ENCODE data around the gene NDFIP2. TPM values are rescaled to one million over a fixed set of nuclear protein-coding genes. Genes with fewer than 3 reads are reported as not detected.

NDFIP2 gene
- total RNA-seq, 5 donors from 2014 or later (not counting 1 experiment from before 2014, with no cell fraction given) = 3.1 to 6.8 (median 5.0) TPM

DNA sequence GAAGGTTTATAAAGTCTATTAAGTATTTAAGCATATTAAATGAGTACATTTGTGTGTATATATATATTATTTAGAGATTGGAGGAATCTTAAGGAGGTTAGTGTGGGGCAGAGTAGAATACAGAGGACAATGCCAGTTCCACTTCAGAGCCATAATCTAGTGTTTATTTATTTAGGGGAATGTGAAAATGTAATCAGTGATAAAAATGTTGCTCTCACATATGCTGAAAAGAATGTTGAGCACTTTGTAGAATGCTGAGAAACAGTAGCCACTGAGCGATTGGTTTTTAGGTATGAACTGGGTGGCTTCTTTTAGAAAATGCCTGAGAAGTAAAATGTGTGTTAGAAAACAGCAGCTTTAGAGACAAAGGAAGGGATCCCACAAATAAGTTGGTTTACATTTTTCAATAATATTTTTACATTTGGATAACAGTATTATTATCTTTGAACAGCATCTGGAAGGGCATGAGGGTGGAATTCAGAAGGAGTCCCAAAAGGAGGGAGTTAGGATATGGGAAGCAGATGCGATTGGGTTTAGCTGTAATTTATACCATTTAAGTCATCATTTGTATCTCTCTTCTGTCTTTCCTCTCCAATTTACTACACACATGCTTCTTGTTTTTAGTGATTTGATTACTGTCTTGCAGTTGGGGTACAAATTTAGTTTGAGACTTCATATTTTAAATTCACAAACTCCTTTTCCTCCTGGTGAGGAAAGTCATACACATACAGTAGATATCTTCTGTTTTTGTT lies 68.6 kb downstream of the NDFIP2 start:
- H3K4me1 ChIP-seq (ENCODE audit: control insufficient read depth in 1 of 2, extremely low read depth in 1 of 2, insufficient read depth in 2 of 2, low read length in 2 of 2) = no peaks in the 10 kb centered on the region
- WGBS (ENCODE audit: insufficient coverage) = no CpG with 5 or more reads among the region's 2 CpGs
- H3K27ac ChIP-seq (ENCODE audit: low read length) = no peak overlapping the region
- H3K36me3 ChIP-seq (ENCODE audit: control insufficient read depth in 2 of 2, extremely low read depth in 1 of 2, insufficient read depth in 1 of 2, low read length in 1 of 2) = no peaks in the 10 kb centered on the region
- no peak overlapping the region for H3K4me3 Mint-ChIP-seq
- H3K4me1 Mint-ChIP-seq = no peaks in the 10 kb centered on the region
- H3K27me3 Mint-ChIP-seq = no peaks in the 10 kb centered on the region
- no peak for DNase-seq
- H3K4me3 ChIP-seq (ENCODE audit: control insufficient read depth in 1 of 2, extremely low read depth in 1 of 2, low read length in 1 of 2) = no peak overlapping the region
- ATAC-seq (replicated peaks in 1 of 4) = no peak
- no peaks in the 10 kb centered on the region for H3K27me3 ChIP-seq (replicated peaks in 1 of 2; ENCODE audit: control insufficient read depth in 2 of 2, extremely low read depth in 1 of 2, insufficient read depth in 2 of 2, low read length in 1 of 2)
- H3K36me3 Mint-ChIP-seq = peaks cover 3% of the 10 kb centered on the region
- H3K9me3 Mint-ChIP-seq = no peaks in the 10 kb centered on the region
- H3K9me3 ChIP-seq = no peaks in the 10 kb centered on the region
- ChIA-PET POLR2A (no interaction called here), CTCF (interaction anchor here (0.6 to 1.2 kb wide), 3 partner anchors 13 to 125 kb away, joined by 3 to 4 read pairs (median 3); no protein-coding TSS in a partner anchor)
- H3K27ac Mint-ChIP-seq = no peak overlapping the region

DNA sequence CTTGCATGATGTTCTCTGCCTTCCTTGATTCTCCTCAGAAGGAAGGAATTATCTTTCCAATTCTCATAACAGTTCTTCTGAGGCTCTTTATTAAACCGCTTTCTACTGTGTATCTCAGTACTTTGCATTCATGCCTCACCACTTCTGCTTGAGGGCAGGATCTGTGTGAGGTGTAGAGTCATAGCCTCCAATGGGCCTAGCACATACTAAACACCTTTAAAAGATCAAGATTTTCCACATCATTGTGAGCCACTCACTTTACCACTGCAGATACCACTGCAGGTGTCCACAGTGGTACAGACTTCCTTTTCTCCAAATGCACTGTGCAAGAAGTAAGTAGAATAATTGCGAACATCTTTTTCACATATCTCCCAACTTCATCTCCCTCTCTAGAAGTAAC lies 76.7 kb downstream of the NDFIP2 start:
- DNase-seq (no peak), ATAC-seq (replicated peaks in 1 of 4) (no peak)
- Histone ChIP-seq H3K4me1 (ENCODE audit: control insufficient read depth in 1 of 2, extremely low read depth in 1 of 2, insufficient read depth in 2 of 2, low read length in 2 of 2) (no peaks in the 10 kb centered on the region), H3K36me3 (ENCODE audit: control insufficient read depth in 2 of 2, extremely low read depth in 1 of 2, insufficient read depth in 1 of 2, low read length in 1 of 2) (no peaks in the 10 kb centered on the region), H3K9me3 (no peaks in the 10 kb centered on the region), H3K4me3 (ENCODE audit: control insufficient read depth in 1 of 2, extremely low read depth in 1 of 2, low read length in 1 of 2) (no peak overlapping the region), H3K27me3 (replicated peaks in 1 of 2; ENCODE audit: control insufficient read depth in 2 of 2, extremely low read depth in 1 of 2, insufficient read depth in 2 of 2, low read length in 1 of 2) (peaks cover 0 to 8% of the 10 kb centered on the region in 2 experiments), H3K27ac (ENCODE audit: low read length) (no peak overlapping the region)
- peaks cover 16 to 23% (median 22%) of the 10 kb centered on the region in 3 donors for H3K9me3 Mint-ChIP-seq
- peaks cover 22% of the 10 kb centered on the region for H3K36me3 Mint-ChIP-seq
- ChIA-PET CTCF (no interaction called here), POLR2A (no interaction called here)
- H3K4me1 Mint-ChIP-seq = no peaks in the 10 kb centered on the region
- H3K27ac Mint-ChIP-seq = no peak overlapping the region
- peaks cover 0 to 7% of the 10 kb centered on the region in 2 donors for H3K27me3 Mint-ChIP-seq
- no CpG with 5 or more reads among the region's 2 CpGs for WGBS (ENCODE audit: insufficient coverage)
- no peak overlapping the region for H3K4me3 Mint-ChIP-seq

DNA sequence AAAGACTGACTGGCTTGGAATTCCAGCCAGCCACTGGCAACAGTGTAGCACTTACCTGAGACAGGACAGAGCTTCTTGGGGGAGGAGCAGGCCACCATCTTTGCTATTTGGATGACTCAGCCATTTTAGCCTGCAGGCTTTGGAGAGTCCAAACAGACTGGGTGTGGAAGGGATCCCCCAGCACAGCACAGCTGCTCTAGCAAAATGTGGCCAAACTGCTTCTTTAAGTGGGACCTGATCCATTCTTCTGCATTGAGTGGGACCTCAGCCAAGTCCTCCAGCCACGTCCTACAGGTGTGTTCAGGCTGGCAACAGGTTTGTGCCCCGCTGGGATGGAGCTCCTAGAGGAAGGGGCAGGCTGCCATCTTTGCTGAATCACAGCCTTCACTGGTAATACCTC lies 80.0 kb downstream of the NDFIP2 start:
- ATAC-seq (replicated peaks in 1 of 4) (no peak), DNase-seq (no peak)
- Histone ChIP-seq H3K9me3 (no peaks in the 10 kb centered on the region), H3K36me3 (ENCODE audit: control insufficient read depth in 2 of 2, extremely low read depth in 1 of 2, insufficient read depth in 1 of 2, low read length in 1 of 2) (no peaks in the 10 kb centered on the region), H3K27me3 (replicated peaks in 1 of 2; ENCODE audit: control insufficient read depth in 2 of 2, extremely low read depth in 1 of 2, insufficient read depth in 2 of 2, low read length in 1 of 2) (peaks cover 0 to 8% of the 10 kb centered on the region in 2 experiments), H3K4me3 (ENCODE audit: control insufficient read depth in 1 of 2, extremely low read depth in 1 of 2, low read length in 1 of 2) (no peak overlapping the region), H3K4me1 (ENCODE audit: control insufficient read depth in 1 of 2, extremely low read depth in 1 of 2, insufficient read depth in 2 of 2, low read length in 2 of 2) (no peaks in the 10 kb centered on the region), H3K27ac (ENCODE audit: low read length) (no peak overlapping the region)
- no peak overlapping the region for H3K27ac Mint-ChIP-seq
- H3K36me3 Mint-ChIP-seq = peaks cover 20% of the 10 kb centered on the region
- no peaks in the 10 kb centered on the region for H3K4me1 Mint-ChIP-seq
- H3K4me3 Mint-ChIP-seq = no peak overlapping the region
- peaks cover 33 to 47% (median 41%) of the 10 kb centered on the region in 3 donors for H3K9me3 Mint-ChIP-seq
- peaks cover 0 to 7% of the 10 kb centered on the region in 2 donors for H3K27me3 Mint-ChIP-seq
- ChIA-PET CTCF (no interaction called here), POLR2A (no interaction called here)
- 80% methylated on average over 1 of the region's 2 CpGs for WGBS (ENCODE audit: insufficient coverage)

- ATAC-seq (replicated peaks in 1 of 4) (no peak), DNase-seq (no peak)
- Histone ChIP-seq H3K36me3 (ENCODE audit: control insufficient read depth in 2 of 2, extremely low read depth in 1 of 2, insufficient read depth in 1 of 2, low read length in 1 of 2) (no peaks in the 10 kb centered on the region), H3K4me3 (ENCODE audit: control insufficient read depth in 1 of 2, extremely low read depth in 1 of 2, low read length in 1 of 2) (no peak overlapping the region), H3K9me3 (no peaks in the 10 kb centered on the region), H3K27me3 (replicated peaks in 1 of 2; ENCODE audit: control insufficient read depth in 2 of 2, extremely low read depth in 1 of 2, insufficient read depth in 2 of 2, low read length in 1 of 2) (peaks cover 0 to 8% of the 10 kb centered on the region in 2 experiments), H3K27ac (ENCODE audit: low read length) (no peak overlapping the region), H3K4me1 (ENCODE audit: control insufficient read depth in 1 of 2, extremely low read depth in 1 of 2, insufficient read depth in 2 of 2, low read length in 2 of 2) (no peaks in the 10 kb centered on the region)
- ChIA-PET CTCF (no interaction called here), POLR2A (no interaction called here)
- H3K4me3 Mint-ChIP-seq = no peak overlapping the region
- peaks cover 33 to 51% (median 44%) of the 10 kb centered on the region in 3 donors for H3K9me3 Mint-ChIP-seq
- H3K4me1 Mint-ChIP-seq = no peaks in the 10 kb centered on the region
- H3K36me3 Mint-ChIP-seq = peaks cover 19% of the 10 kb centered on the region
- peaks cover 0 to 7% of the 10 kb centered on the region in 2 donors for H3K27me3 Mint-ChIP-seq
- H3K27ac Mint-ChIP-seq = no peak overlapping the region
Measured at GRCh38 chr13:79562557-79562956, 81.6 kb downstream of the NDFIP2 start.

DNA sequence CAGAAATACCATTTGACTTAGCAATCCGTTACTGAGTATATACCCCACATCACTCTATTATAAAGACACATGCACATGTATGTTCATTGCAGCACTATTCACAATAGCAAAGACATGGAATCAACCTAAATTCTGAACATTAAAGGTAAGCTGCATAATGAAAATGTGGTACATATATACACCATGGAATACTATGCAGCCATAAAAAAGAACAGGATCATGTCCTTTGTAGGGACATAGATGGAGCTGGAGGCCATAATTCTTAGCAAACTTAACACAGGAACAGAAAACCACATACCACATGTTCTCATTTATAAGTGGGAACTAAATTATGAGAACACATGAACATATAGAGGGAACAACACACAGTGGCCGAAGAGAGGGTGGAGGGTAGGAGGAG lies 85.2 kb downstream of the NDFIP2 start:
- peaks cover 0 to under 1% of the 10 kb centered on the region in 2 experiments for H3K27me3 ChIP-seq (replicated peaks in 1 of 2; ENCODE audit: control insufficient read depth in 2 of 2, extremely low read depth in 1 of 2, insufficient read depth in 2 of 2, low read length in 1 of 2)
- Mint-ChIP-seq H3K9me3 (peaks cover 29 to 41% (median 33%) of the 10 kb centered on the region in 3 donors), H3K4me3 (no peak overlapping the region), H3K4me1 (no peaks in the 10 kb centered on the region), H3K36me3 (peaks cover 3% of the 10 kb centered on the region), H3K27me3 (peaks cover 0 to 11% of the 10 kb centered on the region in 2 donors), H3K27ac (no peak overlapping the region)
- H3K27ac ChIP-seq (ENCODE audit: low read length) = no peak overlapping the region
- no CpG with 5 or more reads among the region's 2 CpGs for WGBS (ENCODE audit: insufficient coverage)
- no peak overlapping the region for H3K4me3 ChIP-seq (ENCODE audit: control insufficient read depth in 1 of 2, extremely low read depth in 1 of 2, low read length in 1 of 2)
- H3K4me1 ChIP-seq (ENCODE audit: control insufficient read depth in 1 of 2, extremely low read depth in 1 of 2, insufficient read depth in 2 of 2, low read length in 2 of 2) = no peaks in the 10 kb centered on the region
- DNase-seq (no peak), ATAC-seq (replicated peaks in 1 of 4) (no peak)
- H3K36me3 ChIP-seq (ENCODE audit: control insufficient read depth in 2 of 2, extremely low read depth in 1 of 2, insufficient read depth in 1 of 2, low read length in 1 of 2) = no peaks in the 10 kb centered on the region
- ChIA-PET CTCF (interaction anchor here in 1 of 2 donors (0.6 kb wide), 1 partner anchor 1202 kb away, joined by 4 read pairs; no protein-coding TSS in a partner anchor), POLR2A (interaction anchor here in 1 of 2 donors (0.6 kb wide), 1 partner anchor 994 kb away, joined by 3 read pairs; no protein-coding TSS in a partner anchor)
- no peaks in the 10 kb centered on the region for H3K9me3 ChIP-seq

DNA sequence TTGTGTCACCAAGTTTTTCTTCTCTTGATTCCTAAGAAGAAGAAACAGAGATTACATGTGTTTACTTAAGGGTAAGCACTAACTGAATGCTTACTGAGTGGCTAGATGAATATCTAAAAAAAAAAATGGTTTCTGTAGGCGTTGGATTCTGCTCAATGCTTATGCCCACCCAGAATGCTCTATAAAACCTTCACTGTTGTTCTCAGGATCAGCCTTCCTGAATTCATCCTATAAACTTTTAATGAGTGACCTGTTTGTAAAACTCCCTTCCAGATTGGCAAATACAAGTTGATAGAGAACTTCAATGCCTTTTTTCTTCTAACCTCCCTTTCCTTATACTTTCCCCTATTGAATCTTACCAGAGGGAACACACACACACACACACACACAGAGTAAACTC lies 90.2 kb downstream of the NDFIP2 start:
- ChIA-PET CTCF (interaction anchor here in 1 of 2 donors (0.6 kb wide), 2 partner anchors 561 to 611 kb away, joined by 3 read pairs; no protein-coding TSS in a partner anchor), POLR2A (no interaction called here)
- no peak overlapping the region for H3K4me3 ChIP-seq (ENCODE audit: control insufficient read depth in 1 of 2, extremely low read depth in 1 of 2, low read length in 1 of 2)
- Mint-ChIP-seq H3K4me3 (no peak overlapping the region), H3K36me3 (no peaks in the 10 kb centered on the region), H3K9me3 (peaks cover 2 to 6% (median 3%) of the 10 kb centered on the region in 3 donors), H3K4me1 (no peaks in the 10 kb centered on the region), H3K27ac (no peak overlapping the region), H3K27me3 (peaks cover 0 to 5% of the 10 kb centered on the region in 2 donors)
- H3K9me3 ChIP-seq = no peaks in the 10 kb centered on the region
- WGBS (ENCODE audit: insufficient coverage) = no CpG with 5 or more reads among the region's 1 CpG
- no peak for DNase-seq
- H3K36me3 ChIP-seq (ENCODE audit: control insufficient read depth in 2 of 2, extremely low read depth in 1 of 2, insufficient read depth in 1 of 2, low read length in 1 of 2) = no peaks in the 10 kb centered on the region
- no peaks in the 10 kb centered on the region for H3K4me1 ChIP-seq (ENCODE audit: control insufficient read depth in 1 of 2, extremely low read depth in 1 of 2, insufficient read depth in 2 of 2, low read length in 2 of 2)
- ATAC-seq (replicated peaks in 1 of 4) = no peak
- H3K27ac ChIP-seq (ENCODE audit: low read length) = no peak overlapping the region
- no peaks in the 10 kb centered on the region for H3K27me3 ChIP-seq (replicated peaks in 1 of 2; ENCODE audit: control insufficient read depth in 2 of 2, extremely low read depth in 1 of 2, insufficient read depth in 2 of 2, low read length in 1 of 2)
